SK-N-DZ (cell line): ENCODE results near the gene GRPEL2.

Experiments used
- DNase-seq: peaks from one replicate; pipeline ENCODE4 v3.0.0-alpha.2; 2015; ENCODE audit warnings: low spot score

Gene GRPEL2

DNA sequence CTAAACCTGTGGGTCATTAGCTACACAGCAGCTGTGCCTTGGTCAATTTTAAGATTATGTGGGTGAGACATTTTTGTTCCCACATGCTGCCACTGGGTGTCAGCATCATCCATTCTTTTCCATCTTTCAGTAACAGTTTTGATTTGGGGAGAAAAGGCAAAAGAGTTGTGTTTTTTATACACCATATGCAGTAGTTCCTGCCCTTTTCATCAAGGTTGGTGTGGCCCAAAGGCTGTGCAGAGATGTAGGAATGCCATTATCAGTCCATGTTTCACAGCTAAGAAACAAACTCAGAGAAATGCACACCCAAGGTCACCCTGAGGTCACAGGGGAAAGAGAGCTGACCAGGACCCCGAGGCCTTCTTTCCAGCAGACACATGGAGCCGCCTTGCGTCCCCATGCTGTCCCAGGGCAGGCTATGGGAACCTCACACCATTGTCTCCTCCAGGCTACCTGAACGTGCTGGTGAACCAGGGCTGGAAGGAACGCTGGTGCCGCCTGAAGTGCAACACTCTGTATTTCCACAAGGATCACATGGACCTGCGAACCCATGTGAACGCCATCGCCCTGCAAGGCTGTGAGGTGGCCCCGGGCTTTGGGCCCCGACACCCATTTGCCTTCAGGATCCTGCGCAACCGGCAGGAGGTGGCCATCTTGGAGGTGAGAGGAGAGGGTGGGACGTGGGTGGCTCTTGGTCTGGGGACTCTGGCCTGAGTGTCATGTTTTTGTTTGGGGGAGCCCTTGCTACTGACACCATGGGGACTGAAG lies 27.8 kb upstream of the GRPEL2 start:
- peak; percentile 70 for DNase-seq

DNA sequence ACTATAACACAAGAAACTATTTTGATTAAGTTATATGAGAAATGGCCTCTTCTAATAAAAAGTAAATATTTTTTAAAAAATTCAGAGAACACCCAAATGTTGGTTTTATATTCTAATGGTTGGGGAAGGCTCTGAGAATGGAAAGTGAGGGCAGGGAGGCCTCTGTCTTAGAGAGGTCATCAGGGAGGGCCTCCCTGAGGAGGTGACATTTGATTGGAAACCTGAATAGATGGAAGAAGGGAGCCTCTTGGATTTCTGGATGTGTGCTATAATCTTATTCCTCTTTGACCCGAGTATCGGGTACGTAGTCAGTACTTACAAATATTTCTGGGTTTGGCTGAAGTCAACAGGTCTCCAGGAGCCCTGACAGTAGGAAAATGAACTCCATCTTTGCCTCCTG lies 26.1 kb upstream of the GRPEL2 start:
- DNase-seq = no peak

DNA sequence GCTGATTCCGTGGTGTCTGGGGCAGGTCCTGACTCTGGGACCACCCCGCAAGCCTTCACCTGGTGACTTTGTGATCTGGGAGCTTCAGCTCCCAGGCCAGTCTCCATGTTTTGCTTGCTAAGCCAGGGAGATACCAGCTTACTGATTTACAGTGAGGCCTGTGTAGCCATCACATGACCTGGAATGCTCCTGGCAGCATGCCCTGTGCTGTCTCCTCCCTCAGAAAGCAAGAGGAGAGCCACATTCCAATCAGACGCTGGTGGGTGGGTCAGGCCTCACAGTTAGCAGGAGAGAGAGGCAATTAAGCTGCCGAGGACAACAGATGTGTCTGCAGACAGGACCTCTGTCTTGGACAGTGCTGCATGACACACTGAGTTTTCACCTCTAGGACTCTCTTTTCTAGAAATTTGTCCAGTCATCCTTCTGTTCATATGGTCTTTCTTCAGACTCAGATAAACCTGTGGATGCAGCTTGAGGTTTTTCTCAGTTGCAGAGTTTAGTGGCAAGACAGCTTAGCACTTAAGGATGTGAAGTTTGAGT lies 24.4 kb upstream of the GRPEL2 start:
- peak; percentile 89 for DNase-seq

DNA sequence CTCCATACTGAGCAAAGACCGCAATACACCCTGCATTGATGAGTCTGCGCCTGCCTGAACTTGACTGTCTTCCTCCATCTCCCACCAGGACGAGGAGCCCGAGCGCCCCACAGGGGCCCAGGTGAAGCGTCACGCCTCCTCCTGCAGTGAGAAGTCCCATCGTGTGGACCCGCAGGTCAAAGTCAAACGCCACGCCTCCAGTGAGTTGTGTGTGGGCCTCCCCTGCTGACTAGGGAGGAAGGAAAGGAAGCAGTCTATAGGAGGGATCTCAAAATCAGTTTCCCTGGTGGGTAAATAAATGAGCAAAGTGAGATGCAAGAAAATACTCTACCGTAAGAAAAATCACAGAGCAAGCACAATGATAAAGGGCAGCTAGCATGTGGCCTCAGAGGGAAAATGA lies 22.8 kb upstream of the GRPEL2 start:
- no peak for DNase-seq

GRCh38 chr5:149323210-149323609 lies 22.1 kb upstream of the GRPEL2 start:
- no peak for DNase-seq

DNA sequence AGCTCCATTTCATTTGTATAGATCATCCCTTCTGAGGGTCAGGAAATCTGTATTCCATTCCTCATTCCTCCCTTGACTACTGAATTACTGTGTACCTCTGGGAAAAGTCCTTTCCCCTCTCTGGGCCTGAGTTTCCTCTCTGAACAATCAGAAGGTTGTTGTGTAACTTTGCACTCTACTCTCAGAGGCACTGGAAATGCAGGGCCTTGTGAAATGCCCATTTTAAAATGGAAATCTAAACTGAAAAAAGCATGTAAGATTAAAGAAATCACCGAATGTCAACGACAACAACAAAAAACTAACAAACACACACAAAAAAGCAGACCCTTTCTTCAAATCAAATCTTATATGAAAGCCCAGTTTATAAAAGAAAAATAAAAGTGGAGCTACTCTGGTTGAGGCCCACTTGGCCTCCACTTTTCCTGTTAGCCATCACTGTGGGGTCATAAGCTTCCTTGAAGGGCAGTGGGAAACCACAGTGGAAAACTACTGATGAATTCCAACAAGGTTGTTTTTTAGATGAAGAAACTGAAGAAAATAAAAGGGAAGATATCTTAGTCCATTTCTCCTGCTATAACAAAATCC lies 21.6 kb upstream of the GRPEL2 start:
- DNase-seq = no peak

DNA sequence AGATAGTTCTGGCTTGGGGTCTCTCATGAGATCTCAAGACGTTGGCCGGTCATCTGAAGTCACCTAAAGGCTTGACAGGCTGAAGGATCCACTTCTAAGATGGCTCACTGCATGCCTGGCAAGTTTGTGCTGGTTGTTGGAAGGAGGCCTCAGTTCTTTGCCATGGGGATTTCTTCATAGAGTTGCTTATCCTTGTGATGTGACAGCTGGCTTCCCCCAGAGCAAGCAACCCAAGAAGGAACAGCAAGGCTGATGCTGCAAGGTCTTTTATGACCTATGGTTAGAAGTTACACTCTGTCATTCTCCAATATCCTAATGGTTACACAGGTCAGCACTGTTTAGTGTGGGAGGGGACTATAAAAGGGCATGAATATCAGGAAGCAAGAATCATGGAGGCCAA lies 20.7 kb upstream of the GRPEL2 start:
- DNase-seq = no peak

GRCh38 chr5:149325166-149325735 lies 20.0 kb upstream of the GRPEL2 start:
- DNase-seq = no peak

DNA sequence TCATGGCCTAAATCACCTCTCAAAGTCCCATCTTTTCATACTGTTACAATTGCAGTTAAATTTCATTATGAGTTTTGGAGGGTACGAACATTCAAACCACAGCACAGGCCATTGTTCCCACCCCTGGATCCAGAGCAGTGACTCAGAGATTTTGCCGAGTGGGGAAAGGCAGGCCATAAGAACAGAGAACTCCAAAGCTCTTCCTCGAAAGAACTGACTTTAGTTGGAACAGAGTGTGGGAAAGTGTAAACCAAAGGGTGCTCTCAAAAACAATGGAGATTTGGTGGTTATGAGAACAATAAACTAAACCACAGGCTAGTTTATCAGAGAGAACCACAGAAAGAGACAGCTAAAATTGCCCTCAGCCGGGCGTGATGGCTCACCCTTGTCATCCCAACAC lies 19.4 kb upstream of the GRPEL2 start:
- no peak for DNase-seq

- no peak for DNase-seq
Observed at GRCh38 chr5:149326611-149327010, 18.7 kb upstream of the GRPEL2 start.

DNA sequence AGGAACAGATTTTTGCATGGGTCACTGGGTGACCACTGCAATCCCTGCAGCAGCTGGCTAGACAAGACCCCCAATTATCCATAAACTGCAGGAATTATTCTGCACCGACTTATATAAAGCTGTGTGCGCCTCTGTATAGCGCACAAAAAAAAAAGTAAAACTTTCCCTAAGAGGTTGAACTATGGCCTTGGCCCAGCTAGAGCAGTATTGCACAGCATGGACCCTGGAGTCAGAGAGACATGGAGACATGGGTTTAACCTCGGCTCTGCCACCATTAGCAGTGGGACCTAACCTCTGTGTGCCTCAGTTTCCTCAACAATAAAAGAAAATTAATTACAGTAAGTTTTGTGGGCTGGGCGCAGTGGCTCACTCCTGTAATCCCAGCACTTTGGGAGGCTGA lies 17.1 kb upstream of the GRPEL2 start:
- no peak for DNase-seq

- no peak for DNase-seq
Observed at GRCh38 chr5:149333711-149334443, 11.4 kb upstream of the GRPEL2 start.

DNA sequence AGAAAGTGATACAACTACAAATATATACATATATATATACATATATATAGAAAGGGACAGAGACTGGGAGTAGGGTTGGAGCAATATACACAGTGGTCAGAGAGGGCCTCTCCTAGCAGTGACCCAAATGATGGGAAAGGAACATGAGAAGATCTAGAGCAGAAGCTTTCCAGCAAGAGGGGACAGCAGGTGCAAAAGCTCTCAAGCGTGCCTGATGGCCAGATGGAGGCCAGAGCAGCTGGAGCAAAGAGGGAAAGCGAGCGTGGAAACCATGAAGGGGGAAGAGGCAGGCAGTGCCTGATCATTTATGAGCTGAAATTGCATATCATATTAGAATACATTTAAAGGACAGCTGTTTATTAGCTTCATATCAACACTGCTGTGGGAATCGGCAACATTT lies 7.6 kb upstream of the GRPEL2 start:
- peak; percentile 57 for DNase-seq

DNA sequence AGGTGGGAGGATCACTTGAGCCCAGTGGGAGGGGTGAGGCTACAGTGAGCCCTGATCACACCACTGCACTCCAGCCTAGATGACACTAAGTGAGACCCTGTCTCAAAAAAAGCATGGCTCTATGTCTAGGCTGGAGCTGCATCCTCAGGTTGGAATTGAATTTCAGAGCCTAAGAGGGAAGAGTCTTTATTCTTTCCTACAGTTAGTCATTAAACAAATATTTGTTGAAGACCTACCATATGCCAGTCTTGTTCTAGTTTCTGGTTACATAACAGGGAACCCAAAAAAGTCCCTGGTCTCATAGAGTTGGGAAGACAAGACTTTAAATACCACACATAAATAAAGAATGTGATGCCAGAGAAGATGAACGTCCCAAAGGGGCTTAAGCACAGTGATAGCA lies 6.9 kb upstream of the GRPEL2 start:
- DNase-seq = no peak

DNA sequence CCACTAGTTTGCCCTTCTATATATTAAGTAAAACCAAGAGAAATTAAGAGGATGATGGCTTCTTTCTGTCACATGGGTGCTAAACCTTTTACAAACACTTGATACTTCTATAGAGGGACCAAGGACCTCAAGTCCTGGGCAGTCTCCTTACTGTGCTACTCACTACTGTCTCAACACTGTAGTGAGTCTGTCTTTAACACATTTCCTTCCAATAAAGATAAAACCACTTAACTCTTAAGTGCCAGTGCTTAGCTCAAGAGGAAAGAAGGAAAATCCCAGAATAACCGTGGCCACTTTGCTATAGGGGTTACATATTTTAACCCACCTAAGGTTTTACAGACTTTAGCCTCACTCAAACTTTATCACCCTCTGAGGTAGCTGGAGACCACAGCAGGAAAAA lies 4.4 kb upstream of the GRPEL2 start:
- DNase-seq = no peak

GRCh38 chr5:149341876-149342275 lies 3.4 kb upstream of the GRPEL2 start:
- DNase-seq = no peak

DNA sequence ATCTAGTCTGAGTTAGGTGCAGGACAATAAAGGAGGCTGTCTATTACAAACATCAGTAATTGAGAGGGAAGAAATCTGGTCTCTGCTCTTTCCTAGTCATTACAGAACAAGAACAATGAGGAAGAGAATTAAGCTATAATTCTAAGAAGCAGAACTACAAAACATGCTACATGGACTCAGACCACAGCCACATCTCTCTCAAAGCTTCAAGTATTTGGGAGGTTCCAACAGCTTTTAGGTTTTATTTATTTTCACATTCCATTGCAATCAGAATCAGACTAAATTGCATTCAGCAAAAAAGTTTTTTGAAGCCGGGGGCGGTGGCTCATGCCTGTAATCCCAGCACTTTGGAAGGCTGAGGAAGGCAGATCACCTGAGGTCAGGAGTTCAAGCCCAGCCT lies 1.1 kb upstream of the GRPEL2 start:
- DNase-seq = no peak

DNA sequence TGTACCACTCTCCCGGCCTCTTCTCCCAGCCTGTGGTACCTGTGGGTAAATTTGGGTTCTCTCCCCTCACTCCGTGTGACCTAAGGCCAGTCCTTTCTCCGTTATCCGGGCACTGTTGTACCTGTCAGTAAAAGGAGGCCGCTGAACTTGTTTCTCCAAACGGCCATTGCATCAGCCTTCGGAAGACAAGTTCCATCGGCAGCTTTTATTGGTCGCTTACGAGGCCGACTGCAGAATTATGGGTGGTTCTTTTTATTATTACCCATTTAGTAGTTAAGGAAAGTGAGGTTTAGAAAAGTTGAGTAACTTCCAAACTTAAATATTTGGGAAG lies 558 bp downstream of the GRPEL2 start:
- DNase-seq = no peak

GRCh38 chr5:149348518-149348917 lies 3.2 kb downstream of the GRPEL2 start:
- DNase-seq = no peak

- DNase-seq = no peak
Observed at GRCh38 chr5:149349382-149349781, 4.1 kb downstream of the GRPEL2 start.

GRCh38 chr5:149352169-149352568 lies 6.9 kb downstream of the GRPEL2 start:
- no peak for DNase-seq

DNA sequence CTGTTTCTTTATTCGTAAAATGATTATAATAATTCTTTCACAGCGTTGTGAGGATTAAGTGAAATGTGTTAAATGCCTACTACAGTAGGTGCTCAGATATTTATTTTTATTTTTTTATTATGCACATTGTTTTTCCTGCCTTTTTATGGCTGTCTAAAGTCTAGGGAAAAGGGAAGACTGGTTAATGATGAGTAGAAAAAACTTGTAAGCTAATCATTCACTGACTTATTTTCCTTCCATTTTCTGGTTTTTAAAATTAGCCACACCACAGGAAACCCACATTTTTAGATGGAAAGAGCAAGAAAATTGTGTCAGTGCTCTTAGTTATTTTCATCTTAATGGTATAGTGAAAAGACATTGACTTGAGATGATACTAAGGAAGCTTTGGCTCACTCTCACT lies 8.6 kb downstream of the GRPEL2 start:
- no peak for DNase-seq
